ENCODE results near the gene ENTPD6.

The ENTPD6 gene

GRCh38 chr20:25250508-25250907 is 55.0 kb downstream of the ENTPD6 start (continued):
- TF ChIP-seq TSHZ2 (CRISPR knock-in tag; IDR thresholded peaks at IDR 0.05) (no peak), PATZ1 (CRISPR knock-in tag; IDR thresholded peaks at IDR 0.05; ENCODE audit: borderline replicate concordance) (no peak), TOX (CRISPR knock-in tag; IDR thresholded peaks at IDR 0.05; ENCODE audit: borderline replicate concordance) (no peak)

- ATAC-seq, result no peak
- no peak for TF ChIP-seq PATZ1 (CRISPR knock-in tag; IDR thresholded peaks at IDR 0.05; ENCODE audit: borderline replicate concordance)
- TF ChIP-seq PPARA (CRISPR knock-in tag; IDR thresholded peaks at IDR 0.05; ENCODE audit: borderline replicate concordance), result no peak
- no peak for TF ChIP-seq ZFP30 (CRISPR knock-in tag; IDR thresholded peaks at IDR 0.05)
- TF ChIP-seq ZNF70 (CRISPR knock-in tag; IDR thresholded peaks at IDR 0.05), result no peak
- TF ChIP-seq TSHZ2 (CRISPR knock-in tag; IDR thresholded peaks at IDR 0.05), result no peak
- TF ChIP-seq CSDC2 (CRISPR knock-in tag; IDR thresholded peaks at IDR 0.05), result no peak
- TF ChIP-seq BACH2 (CRISPR knock-in tag; IDR thresholded peaks at IDR 0.05; ENCODE audit: borderline replicate concordance), result no peak
- TF ChIP-seq POU6F1 (CRISPR knock-in tag; IDR thresholded peaks at IDR 0.05; ENCODE audit: borderline replicate concordance, low read depth), result no peak
- no peak for TF ChIP-seq RARB (CRISPR knock-in tag; IDR thresholded peaks at IDR 0.05)
- TF ChIP-seq ISL1 (CRISPR knock-in tag; IDR thresholded peaks at IDR 0.05), result no peak
- TF ChIP-seq GLIS3 (CRISPR knock-in tag; IDR thresholded peaks at IDR 0.05), result no peak
- no peak for TF ChIP-seq CREB5 (CRISPR knock-in tag; IDR thresholded peaks at IDR 0.05; ENCODE audit: low read depth)
- TF ChIP-seq ZFP3 (CRISPR knock-in tag; IDR thresholded peaks at IDR 0.05), result no peak
- no peak for TF ChIP-seq TOX (CRISPR knock-in tag; IDR thresholded peaks at IDR 0.05; ENCODE audit: borderline replicate concordance)
- TF ChIP-seq ZNF565 (CRISPR knock-in tag; conservative IDR thresholded peaks at IDR 0.05; ENCODE audit: low read depth), result no peak
- TF ChIP-seq OSR1 (CRISPR knock-in tag; IDR thresholded peaks at IDR 0.05), result no peak
- TF ChIP-seq ESRRG (CRISPR knock-in tag; IDR thresholded peaks at IDR 0.05), result no peak
- TF ChIP-seq ZC3H10 (CRISPR knock-in tag; IDR thresholded peaks at IDR 0.05), result no peak
Measured at GRCh38 chr20:25251019-25251418, 55.5 kb downstream of the ENTPD6 start.
